ENCODE data around the gene TRIM41.
"Not testable (repeated sequence)": the region's sequence is repeated elsewhere in the genome, so short reads cannot be mapped to it uniquely, and the experiment has no call there.

Gene TRIM41

DNA sequence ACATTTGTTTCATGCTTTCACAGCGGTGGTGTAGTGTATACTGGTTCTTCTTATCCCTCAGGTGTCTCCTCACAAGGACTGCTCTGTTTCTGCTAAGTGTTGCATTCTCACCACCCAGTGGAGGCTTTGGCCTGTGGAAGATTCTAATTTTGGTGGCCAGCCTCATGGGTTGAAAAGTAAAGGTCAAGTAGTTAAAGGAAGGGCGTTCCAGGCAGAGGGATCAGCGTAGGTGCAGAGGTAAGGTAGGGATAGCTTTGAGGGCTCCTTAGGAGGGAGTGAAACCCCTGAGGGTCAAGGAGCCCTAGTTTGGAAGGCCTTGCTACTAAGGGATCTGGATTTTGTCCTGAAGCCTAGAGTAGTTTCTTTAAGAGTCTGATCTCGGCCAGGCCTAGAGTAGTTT lies 25.2 kb downstream of the TRIM41 start:
- no peak for DNase-seq (ENCODE audit: low spot score)

DNA sequence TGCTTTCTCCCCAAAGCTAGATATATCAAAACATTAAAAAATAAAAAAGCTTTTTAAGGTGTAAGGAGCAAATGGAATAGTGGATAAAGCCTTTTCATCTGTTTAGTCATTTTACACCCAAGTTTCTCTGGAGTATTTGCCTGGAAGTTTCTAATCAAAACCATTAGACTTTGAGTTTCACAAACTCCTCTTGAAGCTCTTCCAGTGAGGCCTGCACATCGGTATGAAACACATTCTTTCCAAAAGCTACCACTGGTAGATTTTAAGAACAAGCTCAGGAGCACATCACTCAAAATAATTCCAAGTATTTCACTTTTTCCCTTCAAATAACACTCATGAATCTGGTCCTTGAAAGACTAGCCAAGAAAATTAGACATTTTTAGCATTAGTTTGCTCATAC lies 32.2 kb downstream of the TRIM41 start:
- no peak for DNase-seq (ENCODE audit: low spot score)

DNA sequence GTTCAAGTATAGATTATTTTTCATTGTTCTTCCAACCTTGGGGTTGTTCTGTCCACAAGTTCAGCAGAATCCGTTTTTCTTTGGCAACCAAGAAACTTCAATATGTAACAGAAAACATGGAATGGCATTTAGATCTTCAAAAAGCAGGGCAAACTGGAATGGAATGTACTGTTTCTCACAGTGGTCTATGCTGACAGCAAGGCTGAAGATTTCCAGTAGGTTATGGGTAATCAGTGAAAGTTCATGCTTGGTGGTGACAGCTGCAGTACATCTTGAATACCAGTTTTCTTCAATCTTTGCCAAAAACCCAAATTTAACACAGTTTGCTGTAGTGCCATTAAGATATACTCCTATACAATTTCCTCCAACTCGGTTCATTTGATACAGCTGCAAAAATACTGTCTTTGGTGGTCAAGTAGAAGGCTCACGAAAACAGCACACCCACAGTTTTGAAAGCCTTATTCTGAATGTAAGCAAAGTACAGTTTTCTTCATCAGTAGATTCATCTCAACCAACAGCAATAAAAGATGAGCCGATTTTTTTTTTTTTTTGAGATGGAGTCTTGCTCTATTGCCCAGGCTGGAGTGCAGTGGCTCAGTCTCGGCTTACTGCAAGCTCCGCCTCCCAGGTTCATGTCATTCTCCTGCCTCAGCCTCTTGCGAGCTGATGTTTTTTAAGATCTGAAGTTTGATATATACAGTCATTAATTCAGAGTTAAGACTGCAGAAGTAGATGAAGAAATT lies 32.9 kb downstream of the TRIM41 start:
- DNase-seq (ENCODE audit: low spot score): no peak

DNA sequence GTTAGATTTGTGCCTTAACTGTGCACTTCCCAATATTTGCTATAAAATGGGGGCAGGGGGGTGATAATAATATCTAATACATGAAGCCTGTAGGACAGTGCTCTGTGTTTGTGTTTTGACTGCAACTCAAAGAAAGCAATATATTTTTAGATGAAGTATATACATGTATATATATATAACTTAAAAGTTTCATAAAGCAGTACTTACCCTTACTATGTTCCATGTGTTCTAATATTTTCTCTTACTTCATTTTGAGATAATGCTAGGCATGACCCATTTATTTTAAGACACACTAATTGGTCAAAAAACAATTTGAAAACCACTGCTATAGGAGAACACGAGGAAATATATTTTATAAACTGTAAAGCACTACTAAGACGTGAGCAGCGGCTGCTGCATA lies 35.5 kb downstream of the TRIM41 start:
- DNase-seq (ENCODE audit: low spot score): no peak

DNA sequence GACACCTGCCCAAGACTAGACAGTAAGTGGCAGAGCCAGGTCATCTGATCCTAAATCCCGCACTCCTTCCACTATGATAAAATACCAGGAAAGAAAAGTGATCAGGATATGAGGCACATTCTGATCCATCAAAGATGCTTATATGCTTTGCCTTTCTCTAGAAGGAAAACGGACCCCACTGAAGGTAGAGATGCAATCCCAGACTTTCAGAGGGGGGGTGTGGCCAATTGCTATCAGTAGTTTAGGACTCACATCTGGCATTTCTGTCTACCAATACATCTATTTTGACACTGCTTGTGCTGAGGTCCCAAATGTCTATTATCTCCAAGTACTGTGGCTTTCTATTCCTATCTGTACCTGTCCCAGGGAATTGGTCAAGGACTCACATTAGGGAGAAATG lies 36.2 kb downstream of the TRIM41 start:
- DNase-seq (ENCODE audit: low spot score): no peak

DNA sequence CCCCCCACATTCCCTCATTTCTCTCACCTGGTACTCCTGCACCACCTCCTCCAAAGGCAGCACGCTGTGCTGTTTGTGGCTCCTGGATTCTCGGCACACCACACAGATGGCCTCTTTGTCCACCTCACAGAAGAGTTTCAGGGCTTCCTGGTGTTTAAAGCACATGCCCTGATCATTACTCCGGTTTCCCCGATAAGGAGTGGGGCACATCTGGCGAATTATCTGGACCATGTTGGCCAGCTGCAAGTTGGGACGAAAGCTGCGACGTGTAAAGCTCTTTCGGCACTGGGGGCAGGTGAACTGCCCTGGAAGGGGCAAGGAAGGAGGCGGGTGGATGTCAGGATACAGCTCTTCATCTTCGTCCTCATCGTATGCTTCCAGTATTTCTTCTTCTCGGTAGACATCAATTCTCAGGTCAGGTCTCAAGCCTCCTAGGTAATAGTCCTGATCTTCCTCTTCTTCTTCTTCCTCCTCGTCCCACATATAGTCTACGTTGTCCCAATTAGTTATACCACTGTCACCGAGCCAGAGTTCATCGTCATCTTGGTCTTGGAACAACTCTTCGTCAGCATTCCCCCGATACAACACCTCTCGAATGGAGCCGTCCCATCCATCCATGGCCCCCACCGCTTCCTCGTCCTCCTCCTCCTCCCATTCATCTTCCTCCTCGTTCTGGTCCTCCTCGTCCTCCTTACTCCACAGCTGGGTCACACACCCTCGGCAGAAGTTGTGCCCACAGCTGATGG lies 37.1 kb downstream of the TRIM41 start:
- no peak for DNase-seq (ENCODE audit: low spot score)

DNA sequence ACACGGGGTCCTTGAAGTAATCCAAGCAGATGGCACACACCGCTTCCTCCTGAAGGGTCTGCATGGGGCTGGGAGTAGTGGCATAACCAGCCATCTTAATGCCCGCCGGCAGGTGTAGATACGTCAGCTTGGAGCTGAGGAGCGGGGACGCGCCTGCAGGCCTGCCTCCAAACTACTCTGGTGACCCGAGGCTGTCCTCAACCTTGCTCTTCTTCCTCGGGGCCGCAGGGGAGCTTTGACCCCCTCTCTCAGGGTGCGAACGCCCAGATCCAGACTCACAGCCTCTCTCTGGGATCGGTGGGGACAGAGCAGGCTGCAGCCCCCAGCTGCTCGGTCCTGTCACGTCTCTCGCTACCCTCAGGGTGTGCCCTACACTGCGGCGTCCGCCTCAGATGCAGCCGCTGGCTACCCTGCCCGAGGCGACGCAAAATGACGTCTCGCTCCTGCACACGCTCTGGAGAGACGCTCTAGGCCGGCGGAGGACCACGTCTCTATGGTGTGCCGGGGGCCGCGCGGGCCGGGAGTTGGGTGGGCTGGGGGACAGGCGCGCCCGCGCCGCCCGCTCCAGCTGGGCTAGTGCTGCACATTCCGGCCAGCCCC lies 37.7 kb downstream of the TRIM41 start, which contains the start of gene TRIM52:
TRIM52 (minus strand) TSS at position 424 of the 600 bp plus-strand sequence; CDS start at position 94, 330 bp downstream.
- DNase-seq (ENCODE audit: low spot score): peak; percentile 84

DNA sequence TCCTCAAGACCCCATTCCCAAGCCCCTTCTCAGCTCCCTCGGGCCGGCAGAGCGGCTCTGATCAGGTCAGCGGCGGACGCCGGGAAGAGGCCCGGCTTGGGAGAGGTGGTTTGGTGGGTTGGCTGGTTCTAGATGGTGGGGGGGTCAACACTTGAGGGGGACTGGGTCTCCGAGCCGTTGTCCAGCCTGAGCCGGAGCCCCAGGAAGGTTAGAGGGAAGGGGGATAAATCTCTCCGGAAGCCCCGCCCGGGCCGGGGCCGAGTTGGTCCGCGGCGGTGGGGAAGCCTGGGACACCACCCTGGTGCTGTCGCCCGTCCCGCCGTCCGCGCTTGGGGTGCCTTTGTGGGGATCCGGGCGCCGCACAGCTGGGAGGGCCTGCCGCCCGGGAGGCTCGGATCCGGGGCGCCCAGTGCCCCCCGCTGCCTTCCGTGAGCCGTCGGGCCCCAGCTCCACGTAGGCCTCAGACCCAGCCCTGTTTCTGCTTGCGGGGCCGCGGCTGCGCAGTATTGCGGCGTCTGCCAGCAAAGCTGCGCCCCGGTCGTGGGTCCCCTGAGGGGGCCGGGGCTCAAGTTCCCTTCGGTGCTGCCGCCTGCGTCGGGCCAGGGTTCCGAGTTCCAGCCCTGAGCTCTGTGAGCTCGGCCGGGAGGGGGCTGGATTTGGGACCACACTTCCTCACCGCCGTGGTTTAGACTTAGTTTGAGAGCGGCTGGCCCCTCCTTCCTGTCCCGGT lies 38.4 kb downstream of the TRIM41 start:
- peak; percentile 56 for DNase-seq (ENCODE audit: low spot score)

DNA sequence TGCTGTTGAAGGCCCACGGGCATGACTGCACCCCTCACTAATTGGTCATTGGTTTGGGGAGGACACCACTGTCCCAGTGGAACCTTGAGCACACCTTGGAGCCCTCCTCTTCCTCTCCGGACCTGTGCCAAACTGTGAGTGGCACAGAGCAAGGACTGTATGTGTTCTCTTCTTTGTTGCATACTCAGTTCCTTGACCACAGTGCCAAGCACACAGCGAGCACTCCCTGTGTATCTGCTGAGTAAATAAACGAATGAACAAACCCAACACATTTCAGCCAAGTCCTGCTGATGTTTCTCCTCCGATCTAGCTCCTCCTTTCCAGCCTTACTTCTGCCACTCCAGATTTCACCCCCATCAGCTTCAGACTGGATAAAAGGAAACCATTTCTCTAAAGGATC lies 40.6 kb downstream of the TRIM41 start:
- no peak for DNase-seq (ENCODE audit: low spot score)

DNA sequence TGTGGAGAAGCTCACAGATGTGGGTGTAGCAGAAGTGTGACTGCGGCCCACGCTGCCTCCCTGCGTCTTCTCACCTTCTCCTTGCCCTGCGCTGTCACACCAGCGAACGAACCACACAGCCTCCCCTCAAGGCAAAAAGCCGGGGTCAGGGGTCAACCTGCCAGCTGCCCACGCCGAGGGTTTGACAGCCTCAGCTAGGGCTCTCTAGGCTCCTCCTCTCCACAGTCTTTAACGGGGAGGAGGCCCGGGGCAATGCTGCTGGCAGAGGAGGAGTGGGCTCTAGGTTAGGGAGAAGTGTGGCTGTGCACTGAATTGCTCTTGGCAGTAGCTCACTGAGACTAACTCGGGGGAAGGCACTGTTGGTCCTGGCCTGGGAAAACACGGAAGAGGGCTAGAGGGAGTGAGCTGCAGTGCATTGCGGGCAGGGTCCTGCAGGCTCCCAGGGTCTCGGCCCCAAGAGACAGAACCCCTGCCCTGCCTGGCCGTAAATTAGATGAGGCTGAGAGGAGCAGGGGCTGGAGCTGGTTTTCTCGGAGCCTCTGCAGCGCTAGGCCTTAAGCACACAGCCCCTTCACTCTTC lies 42.1 kb downstream of the TRIM41 start:
- DNase-seq (ENCODE audit: low spot score): no peak

DNA sequence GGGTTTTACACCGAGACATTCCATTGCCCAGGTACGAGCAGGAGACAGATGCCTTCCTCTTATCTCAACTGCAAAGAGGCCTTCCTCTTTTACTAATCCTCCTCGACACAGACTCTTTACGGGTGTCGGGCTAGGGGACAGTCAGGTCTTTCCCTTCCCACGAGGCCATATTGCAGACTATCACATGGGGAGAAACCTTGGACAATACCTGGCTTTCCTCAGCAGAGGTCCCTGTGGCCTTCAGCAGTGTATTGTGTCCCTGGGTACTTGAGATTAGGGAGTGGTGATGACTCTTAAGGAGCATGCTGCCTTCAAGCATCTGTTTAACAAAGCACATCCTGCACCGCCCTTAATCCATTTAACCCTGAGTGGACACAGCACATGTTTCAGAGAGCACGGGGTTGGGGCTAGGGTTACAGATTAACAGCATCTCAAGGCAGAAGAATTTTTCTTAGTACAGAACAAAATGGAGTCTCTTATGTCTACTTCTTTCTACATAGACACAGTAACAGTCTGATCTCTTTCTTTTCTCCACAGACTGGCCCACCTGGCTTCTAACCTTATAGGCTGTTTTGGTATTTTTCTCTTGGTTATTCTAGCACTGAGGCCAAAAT lies 44.3 kb downstream of the TRIM41 start:
- not testable (repeated sequence) for DNase-seq (ENCODE audit: low spot score)

DNA sequence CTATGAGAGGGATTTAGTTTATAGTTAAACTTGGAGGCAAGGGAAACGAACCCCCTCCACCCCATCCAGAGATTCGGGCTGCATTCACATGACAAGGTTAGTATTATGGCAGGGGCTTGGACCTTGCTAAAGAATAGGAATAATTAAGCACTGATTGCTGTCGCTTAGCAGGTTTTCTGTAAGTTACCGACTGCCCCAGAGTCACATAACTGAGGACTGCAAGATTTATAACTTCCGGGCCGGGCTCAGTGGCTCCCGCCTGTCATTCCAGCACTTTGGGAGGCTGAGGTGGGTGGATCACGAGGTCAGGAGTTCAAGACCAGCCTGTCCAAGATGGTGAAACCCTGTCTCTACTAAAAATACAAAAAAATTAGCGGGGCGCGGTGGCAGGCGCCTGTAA lies 44.8 kb downstream of the TRIM41 start:
- DNase-seq (ENCODE audit: low spot score): not testable (repeated sequence)

DNA sequence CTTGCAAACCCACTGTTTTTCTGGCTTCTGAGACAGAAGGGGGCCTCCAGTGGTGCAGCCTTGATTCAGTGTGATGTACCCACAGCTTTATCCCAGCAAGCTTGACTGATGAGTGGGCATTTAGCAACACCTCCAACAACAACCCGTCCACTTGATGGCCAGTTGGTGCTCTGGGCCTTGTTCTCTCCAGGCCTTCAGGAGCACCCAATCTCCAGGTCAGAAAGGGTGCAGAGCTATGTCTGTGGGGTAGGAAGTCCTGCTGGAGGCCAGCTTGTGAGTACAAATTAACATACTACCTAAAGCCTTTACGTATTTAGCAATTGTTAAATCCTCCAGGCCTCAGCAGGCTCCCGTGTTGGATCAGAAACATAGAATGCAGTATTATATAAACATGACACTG lies 48.0 kb downstream of the TRIM41 start:
- DNase-seq (ENCODE audit: low spot score): no peak

DNA sequence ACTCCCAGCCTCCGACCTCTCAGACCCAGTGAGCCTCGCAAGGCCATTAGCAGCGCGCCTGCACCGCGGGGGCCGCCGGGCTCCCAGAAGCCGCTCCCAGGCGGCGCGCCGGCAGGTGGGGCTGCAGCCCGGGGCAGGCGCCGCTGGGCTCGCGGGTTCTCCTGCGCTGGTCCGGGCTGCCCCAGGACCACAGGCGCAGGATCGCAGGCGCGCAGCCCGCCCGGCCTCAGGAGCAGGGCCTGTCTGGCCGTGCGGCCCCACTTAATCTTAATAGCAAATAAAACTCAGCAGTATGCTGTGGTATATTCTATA lies 50.3 kb downstream of the TRIM41 start:
- DNase-seq (ENCODE audit: low spot score): not testable (repeated sequence)

DNA sequence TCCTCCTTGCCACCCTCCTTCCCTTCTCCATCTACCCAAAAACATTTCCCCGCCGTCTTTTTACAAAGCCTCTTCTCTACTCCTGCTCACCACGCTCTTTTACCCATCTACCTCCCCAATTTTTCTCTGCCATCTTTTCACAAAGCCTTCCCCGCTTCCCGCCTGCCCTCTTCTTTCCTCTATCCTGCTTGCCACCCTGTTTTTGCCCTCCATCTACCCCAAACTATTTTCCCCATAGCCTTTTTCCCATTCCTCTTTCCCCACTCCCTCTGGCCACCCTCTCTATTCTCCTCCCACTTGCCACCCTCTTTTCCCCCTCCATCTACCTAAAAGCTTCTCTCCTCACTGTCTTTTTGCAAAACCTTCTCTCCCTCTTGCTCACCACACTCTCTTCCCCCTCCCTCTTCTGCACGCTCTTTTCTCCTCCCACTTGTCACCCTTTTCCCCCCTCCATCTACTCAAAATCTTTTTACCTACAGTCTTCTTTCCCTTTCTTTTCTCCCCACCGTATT lies 57.2 kb downstream of the TRIM41 start:
- DNase-seq (ENCODE audit: low spot score): no peak

DNA sequence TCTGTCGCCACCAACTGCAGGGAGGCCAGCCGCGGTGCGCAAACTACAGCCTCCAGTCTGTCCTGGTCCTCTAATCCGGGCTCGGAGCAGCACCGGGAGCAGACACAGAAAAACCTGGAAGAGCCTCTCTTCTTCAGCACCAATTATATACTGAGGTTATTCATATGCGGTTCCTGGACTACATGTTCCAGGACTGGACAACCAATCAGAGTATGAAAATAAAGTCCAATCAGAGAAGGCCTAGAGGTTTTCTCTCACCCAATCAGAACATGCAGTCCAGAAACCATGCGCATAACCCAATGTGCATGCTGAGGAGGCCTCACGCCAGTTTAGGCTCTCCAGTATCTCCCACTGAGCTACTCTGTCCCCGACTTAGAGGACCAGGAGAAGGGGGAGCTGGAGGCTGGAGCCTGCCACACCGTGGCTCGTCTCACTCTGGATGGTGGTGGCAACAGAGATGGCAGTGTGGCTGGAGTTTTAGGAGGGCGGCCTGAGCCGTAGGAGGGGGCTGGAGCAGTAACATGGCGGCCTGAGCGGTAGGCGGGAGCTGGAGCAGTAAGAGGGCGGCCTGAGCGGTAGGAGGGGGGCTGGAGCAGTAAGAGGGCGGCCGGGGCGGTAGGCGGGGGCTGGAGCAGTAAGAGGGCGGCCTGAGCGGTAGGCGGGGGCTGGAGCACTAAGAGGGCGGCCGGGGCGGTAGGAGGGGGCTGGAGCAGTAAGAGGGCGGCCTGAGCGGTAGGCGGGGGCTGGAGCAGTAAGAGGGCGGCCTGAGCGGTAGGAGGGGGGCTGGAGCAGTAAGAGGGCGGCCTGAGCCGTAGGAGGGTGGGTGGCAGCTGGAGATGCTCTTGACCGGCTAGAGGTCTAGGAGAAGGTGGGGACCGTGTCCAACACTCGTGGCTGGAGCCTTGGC lies 58.2 kb downstream of the TRIM41 start:
- DNase-seq (ENCODE audit: low spot score): no peak

DNA sequence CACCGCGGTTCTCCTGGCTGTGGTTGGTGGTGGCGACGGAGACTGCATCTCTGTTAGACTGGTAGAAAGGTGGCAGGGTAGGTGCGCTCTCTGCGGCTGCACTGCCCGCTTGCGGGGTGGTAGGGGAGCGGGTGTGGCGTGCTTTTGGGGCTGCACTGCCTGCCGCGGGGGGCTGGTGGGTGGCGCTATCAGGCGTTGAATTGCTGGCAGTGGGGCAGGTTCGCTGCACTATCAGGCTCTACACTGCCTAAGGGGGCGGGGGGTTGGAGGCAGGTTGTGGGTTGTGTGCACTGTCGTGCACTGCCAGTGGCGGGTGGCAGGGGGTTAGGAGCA lies 58.9 kb downstream of the TRIM41 start:
- DNase-seq (ENCODE audit: low spot score): no peak

DNA sequence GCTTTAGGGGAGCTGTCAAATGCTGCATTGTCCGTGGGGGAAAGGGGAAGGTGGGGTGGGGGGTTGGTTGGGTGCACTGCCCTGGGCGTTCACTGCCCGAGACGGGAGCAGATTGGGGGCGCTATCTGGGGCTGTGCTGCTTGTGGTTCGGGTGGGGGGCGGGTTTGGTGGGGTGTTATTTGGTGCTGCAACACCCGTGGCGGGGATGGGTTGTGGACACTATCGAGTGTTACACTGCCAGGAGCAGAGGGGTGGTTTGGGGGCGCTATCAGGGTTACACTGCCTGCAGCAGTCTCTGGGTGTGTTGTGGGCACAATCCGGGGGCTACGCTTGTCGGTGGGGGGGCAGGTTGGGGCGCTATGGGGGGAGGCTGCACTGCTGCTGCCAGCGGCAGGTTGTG lies 59.3 kb downstream of the TRIM41 start:
- DNase-seq (ENCODE audit: low spot score): not testable (repeated sequence)

DNA sequence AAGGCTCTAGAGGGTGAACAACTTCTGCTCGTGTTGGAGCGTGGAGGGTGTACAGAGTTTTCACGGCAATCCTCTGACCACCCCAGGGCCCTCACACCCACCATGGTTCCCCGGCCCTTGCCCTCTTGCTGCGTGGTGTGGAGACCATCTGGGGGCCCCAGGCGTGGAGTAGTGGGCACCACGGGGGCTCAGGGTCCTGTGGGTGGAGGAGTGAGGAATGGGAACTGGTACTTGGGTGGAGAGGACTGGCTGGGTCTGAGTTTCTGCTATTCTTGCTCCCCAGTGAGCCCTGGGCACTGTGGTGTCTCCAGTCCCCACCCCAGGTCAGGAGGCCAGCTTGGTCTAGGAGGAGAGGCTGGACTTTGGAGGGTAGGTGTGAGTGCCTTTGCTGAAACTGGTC lies 59.8 kb downstream of the TRIM41 start:
- no peak for DNase-seq (ENCODE audit: low spot score)

DNA sequence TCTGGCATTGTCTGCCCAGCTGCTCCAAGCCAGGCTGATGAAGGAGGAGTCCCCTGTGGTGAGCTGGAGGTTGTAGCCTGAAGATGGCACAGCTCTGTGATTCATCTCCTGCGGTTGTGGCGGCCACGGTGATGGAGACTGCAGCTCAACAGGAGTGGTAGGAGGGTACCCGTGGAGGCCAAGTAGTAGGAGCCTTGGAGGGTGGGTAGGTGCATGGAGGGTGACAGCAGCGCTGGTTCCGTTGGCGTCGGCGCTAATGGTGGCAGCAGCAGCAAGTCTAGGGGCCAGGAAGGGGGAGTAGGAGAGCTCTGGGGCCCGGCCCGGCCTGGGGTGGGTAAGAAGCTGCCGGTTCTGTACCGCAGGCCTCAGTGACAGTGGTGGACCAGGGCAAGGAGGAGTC lies 60.3 kb downstream of the TRIM41 start:
- DNase-seq (ENCODE audit: low spot score): no peak

Measured in pons (tissue), 1 donor.